NB4 (cell line): ENCODE measurements around the gene MRPL41.

Source experiments
- POLR2A ChIP-seq: IDR thresholded peaks from 2 replicates; pipeline ENCODE4 v1.6.1; 2011; ENCODE audit warnings: mild to moderate bottlenecking; ENCODE audit not compliant: insufficient read length; ENCODE audit errors: extremely low read depth
- TF ChIP-seq, protein P1 (sequence below): IDR thresholded peaks from one replicate; pipeline ENCODE4 v1.5.1; 2012; ENCODE audit warnings: low read depth, low read length
- TF ChIP-seq, protein P2 (sequence below): IDR thresholded peaks from 2 replicates; pipeline ENCODE4 v1.6.1; 2011; ENCODE audit warnings: low read depth, low read length

DNA sequence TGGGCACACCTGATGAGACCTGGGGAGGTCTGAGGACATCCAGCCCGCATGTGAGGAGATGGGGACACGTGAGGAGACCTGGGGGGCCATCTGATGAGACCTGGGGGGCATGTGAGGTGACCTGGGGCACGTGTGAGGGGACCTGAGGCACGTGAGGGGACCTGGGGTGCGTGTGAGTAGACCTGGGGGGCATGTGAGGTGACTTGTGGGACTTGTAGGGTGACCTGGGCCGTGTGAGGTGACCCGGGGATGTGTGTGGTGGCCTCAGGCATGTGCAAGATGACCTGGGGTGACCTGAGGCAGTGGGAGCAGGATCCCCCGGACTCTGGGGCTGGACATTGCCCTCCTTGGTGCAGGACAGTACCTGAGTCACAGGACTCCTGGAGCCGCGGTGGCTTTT, 32.1 kb upstream of the MRPL41 start:
- TF ChIP-seq, protein P1, sequence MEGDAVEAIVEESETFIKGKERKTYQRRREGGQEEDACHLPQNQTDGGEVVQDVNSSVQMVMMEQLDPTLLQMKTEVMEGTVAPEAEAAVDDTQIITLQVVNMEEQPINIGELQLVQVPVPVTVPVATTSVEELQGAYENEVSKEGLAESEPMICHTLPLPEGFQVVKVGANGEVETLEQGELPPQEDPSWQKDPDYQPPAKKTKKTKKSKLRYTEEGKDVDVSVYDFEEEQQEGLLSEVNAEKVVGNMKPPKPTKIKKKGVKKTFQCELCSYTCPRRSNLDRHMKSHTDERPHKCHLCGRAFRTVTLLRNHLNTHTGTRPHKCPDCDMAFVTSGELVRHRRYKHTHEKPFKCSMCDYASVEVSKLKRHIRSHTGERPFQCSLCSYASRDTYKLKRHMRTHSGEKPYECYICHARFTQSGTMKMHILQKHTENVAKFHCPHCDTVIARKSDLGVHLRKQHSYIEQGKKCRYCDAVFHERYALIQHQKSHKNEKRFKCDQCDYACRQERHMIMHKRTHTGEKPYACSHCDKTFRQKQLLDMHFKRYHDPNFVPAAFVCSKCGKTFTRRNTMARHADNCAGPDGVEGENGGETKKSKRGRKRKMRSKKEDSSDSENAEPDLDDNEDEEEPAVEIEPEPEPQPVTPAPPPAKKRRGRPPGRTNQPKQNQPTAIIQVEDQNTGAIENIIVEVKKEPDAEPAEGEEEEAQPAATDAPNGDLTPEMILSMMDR = no peak
- TF ChIP-seq, protein P2, sequence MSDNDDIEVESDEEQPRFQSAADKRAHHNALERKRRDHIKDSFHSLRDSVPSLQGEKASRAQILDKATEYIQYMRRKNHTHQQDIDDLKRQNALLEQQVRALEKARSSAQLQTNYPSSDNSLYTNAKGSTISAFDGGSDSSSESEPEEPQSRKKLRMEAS = no peak
- no peak for TF ChIP-seq POLR2A
